Mammary epithelial cell (primary cell): ENCODE results near the gene GMPR2.

ENCODE experiments used
- EZH2 ChIP-seq: IDR thresholded peaks from 2 replicates; pipeline ENCODE4 v1.6.1; 2012; ENCODE audit warnings: low read length, inconsistent platforms, borderline replicate concordance
- TF ChIP-seq, protein P1 (sequence below), 2 donors: IDR thresholded peaks in 1 of 2; conservative IDR thresholded peaks in 1 of 2; 2 replicates each; pipeline ENCODE4 v1.5.1; 2011 to 2012; ENCODE audit warnings: inconsistent platforms in 2 of 2, low read length in 2 of 2, mild to moderate bottlenecking in 2 of 2, control low read depth in 1 of 2, low read depth in 1 of 2; ENCODE audit not compliant: insufficient read depth in 1 of 2; ENCODE audit errors: extremely low read depth in 1 of 2

DNA sequence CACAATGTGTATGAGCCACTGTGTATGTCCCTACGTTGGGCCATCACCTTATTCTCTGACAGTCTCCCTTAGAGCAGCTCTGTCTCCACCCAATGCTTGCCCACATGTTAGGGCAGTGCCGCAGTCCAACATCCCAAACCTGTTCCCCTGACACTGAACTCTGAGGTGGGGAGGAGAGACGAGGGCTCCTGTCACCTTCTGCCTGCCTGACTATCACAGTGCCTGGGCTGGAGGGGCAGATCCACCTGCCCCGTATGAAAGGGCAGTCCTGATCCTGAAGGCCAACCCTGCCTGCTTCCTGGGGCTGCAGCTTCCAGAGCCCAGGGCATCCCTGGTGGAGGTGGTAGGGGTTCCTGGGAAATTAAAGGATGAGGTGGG is 28.0 kb downstream of the GMPR2 start:
- TF ChIP-seq, protein P1, sequence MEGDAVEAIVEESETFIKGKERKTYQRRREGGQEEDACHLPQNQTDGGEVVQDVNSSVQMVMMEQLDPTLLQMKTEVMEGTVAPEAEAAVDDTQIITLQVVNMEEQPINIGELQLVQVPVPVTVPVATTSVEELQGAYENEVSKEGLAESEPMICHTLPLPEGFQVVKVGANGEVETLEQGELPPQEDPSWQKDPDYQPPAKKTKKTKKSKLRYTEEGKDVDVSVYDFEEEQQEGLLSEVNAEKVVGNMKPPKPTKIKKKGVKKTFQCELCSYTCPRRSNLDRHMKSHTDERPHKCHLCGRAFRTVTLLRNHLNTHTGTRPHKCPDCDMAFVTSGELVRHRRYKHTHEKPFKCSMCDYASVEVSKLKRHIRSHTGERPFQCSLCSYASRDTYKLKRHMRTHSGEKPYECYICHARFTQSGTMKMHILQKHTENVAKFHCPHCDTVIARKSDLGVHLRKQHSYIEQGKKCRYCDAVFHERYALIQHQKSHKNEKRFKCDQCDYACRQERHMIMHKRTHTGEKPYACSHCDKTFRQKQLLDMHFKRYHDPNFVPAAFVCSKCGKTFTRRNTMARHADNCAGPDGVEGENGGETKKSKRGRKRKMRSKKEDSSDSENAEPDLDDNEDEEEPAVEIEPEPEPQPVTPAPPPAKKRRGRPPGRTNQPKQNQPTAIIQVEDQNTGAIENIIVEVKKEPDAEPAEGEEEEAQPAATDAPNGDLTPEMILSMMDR (conservative IDR thresholded peaks at IDR 0.05 in 1 of 2, IDR thresholded peaks at IDR 0.05 in 1 of 2; ENCODE audit: extremely low read depth in 1 of 2, insufficient read depth in 1 of 2, low read depth in 1 of 2, low read length in 2 of 2): no peak
- TF ChIP-seq EZH2: no peak
